Fibroblast of the conjunctiva (primary cell): ENCODE results near the gene TBXAS1.
"Not testable (repeated sequence)": the region's sequence is repeated elsewhere in the genome, so short reads cannot be mapped to it uniquely, and the experiment has no call there.

Source experiments
- DNase-seq: peaks from one replicate; pipeline ENCODE4 v3.0.0-alpha.2; 2010; ENCODE audit warnings: low read depth

The TBXAS1 gene

GRCh38 chr7:139893461-139893860, 64.4 kb downstream of the TBXAS1 start:
- no peak for DNase-seq

DNA sequence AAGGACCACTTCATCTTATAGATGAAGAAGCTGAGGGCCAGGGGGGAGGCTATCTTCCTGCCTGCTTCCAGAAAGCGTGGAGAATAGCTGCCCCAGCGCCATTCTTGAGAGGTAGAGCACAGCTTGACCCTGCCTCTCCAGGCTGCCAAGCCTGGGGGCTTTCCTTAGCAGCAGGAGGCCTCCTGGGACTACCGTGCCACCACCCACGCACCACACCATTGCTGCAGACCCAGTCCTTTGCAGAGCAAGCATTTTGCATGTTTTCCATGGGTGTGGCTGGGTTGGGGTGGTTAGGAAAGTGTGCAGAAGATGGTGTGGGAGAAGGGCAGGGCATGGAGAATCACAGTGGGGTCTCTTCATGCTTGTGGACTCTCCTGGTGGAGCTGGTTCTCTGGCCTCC, 64.9 kb downstream of the TBXAS1 start:
- no peak for DNase-seq

- DNase-seq: no peak
Measured at GRCh38 chr7:139895141-139895829, 66.2 kb downstream of the TBXAS1 start.

GRCh38 chr7:139896288-139896687, 67.2 kb downstream of the TBXAS1 start:
- no peak for DNase-seq

DNA sequence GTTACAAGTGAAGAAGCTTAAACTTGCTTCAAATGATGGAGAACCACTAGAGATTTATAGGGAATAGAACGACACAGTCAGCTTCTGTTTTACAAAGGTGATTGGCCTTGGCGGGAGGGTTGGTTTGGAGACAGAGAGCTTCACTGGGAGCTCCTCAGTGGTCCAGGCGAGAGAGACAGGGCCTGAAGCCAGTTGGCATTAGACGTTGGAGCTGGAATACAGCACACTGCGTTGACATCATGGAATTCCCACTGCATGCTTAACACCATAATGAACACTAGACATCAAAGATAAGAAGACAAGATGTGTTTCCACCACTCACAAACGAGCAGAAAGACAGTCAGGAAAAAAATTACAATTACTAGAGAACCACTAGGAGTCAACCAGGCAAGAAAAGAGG, 67.8 kb downstream of the TBXAS1 start:
- no peak for DNase-seq

DNA sequence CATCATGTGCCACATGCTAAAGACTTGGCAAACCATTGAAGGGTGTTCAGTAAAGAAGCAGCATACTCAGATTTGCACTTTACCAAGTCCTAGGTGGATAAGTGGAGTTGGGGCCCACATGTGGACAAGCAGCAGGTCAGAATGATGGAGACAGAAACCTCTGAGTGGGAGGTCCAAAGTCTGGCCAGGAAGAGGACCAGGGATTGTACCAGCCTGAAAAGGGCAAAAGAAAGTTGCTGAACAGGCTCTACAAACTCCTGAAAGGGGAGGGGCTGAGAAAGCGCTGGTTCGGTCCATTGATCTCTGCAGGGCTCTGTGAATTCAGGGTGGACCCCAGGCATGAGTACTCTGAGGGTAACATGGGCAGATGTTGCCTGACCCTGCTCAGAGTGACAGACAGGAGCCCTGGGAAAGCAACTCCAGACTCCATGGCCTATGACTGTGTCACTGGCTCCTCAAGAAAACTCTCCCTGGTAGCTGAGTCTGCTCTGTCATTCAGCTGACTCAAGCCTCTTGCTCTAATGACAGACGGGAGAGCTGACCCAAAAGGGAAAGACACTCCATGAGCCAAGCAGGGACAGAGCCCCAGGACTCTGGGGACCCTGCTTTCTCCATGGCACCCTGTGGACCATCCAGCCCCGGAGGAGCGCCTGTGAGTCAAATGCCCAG, 68.5 kb downstream of the TBXAS1 start:
- DNase-seq: no peak

- no peak for DNase-seq
Measured at GRCh38 chr7:139898483-139898882, 69.4 kb downstream of the TBXAS1 start.

DNA sequence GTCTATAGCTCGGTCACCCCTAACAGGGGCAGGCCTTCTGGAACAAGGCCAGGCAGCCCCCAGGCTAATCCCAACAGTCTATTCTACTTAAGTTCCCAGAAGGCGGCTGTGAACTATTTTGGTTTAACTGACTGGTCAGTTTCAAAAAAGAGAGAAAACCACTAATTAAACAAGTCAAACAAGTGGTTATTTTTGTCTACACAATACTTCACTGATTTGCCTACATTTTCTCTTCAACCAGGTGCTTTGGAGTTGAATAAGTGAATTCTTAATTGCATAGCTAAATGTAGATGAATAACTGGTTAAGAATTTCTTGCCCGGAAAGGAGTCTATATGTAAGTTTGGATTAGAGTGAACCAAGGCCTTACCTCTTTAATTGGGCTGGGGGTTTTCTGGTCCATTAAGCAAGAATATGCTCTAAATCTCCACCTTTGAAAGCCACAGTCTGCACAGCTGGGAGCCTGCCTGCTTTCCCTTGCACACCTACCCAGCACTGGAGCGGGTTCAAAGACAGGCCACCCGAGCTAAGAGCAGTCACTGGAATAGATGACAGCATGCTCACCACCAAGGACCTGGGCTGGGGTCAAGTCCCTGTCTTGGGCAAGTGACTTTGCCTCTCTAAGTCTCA, 70.4 kb downstream of the TBXAS1 start:
- DNase-seq: no peak

DNA sequence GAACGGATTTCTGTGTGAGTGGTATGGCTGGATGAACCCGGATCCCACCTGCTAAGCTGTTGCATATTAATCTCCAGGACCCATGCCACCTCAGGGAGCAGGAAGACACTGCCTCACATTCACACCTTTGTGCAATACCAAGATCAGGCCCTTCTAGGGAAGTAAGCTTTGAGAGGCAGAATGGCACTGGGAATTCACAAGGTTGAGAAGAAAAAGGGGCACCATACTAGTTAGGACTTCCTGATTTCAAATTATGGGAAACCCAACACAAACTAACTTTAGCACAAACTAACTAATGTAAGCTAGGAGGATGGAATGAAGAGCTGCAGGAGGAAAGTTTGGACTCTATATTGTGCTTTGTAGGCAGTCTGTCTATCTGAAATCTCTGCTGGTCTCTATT, 71.3 kb downstream of the TBXAS1 start:
- no peak for DNase-seq

GRCh38 chr7:139901056-139901795, 72.2 kb downstream of the TBXAS1 start:
- no peak for DNase-seq

DNA sequence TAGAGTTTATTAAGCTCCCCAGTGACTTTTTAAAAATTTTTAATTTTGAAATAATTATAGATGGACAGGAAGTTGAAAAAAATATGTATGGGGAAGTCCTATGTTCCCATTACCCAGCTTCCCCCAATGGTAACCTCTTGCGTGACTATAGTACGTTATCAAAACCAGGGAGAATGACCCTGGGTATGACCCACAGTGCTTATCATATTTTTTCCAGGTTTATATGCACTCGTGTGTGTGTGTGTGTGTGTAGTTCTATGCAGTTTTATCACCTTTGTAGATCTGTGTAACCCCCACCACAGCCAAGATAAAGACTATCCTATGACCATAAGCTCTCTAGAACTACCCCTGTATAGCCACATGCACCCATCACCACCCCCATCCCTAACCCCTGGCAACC, 72.8 kb downstream of the TBXAS1 start:
- DNase-seq: no peak

DNA sequence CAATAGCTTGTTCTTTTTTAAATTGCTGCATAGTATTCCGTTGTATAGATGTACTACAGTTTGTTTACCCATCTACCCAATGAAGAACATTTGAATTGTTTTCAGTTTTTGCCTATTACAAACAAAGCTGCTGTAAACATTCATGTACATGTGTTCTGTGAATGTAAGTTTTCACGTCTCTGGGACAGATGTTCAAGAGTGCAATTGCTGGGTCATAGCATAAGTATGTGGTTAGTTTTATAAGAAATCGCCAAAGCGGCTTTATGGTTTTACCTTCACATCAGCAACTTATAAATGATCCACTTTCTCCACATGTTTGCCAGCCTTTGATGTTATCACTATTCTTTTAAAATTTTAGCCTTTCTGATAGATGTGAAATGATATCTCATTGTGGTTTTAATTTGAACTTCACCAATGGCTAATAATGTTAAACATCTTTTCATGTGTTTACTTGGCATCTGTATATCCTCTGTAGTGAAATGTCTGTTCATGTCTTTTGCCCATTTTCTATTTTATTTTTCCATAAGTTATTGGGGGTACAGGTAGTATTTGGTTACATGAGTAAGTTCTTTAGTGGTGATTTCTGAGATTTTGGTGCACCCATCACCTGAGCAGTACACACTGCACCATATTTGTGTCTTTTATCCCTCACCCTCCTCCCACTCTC, 73.5 kb downstream of the TBXAS1 start:
- DNase-seq: no peak

- DNase-seq: not testable (repeated sequence)
Measured at GRCh38 chr7:139903103-139903477, 74.0 kb downstream of the TBXAS1 start.

DNA sequence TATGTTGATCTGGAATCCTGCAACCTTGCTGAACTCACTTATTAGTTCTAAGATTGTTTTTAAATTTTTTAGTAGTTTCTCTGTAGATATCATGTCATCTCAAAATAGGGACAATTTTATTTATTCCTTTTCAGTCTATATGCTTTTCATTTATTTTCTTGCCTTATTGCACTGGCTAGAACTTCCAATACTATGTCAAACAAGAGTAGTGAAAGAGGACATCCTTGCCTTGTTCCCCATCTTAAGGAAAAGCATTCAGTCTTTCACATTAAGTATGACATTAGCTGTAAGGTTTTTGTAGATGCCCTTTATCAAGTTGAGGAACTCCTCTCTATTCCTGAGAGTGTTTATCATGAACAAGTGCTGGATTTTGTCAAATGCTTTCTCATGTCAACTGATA, 77.8 kb downstream of the TBXAS1 start:
- DNase-seq: no peak

DNA sequence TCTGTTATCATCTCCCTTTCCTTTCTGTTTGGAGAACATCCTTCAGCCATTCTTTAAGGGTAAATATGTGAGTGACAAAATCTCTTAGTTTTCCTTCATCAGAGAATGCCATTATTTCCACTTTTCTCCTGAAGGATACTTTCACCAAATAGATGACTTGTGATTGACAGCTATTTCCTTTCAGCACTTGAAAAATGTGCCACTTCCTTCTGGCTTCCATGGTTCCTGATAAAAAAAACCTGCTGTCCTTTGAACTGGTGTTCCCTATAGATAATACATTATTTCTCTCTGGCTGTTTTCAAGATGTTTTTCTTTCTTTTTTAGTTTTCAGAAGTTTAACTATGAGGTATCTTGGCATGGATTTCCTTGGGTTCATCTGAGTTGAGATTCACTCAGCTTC, 79.7 kb downstream of the TBXAS1 start:
- DNase-seq: no peak

- DNase-seq: peak; percentile 59
Measured at GRCh38 chr7:139909379-139910050, 80.5 kb downstream of the TBXAS1 start.

GRCh38 chr7:139913021-139913844, 84.2 kb downstream of the TBXAS1 start:
- DNase-seq: no peak

DNA sequence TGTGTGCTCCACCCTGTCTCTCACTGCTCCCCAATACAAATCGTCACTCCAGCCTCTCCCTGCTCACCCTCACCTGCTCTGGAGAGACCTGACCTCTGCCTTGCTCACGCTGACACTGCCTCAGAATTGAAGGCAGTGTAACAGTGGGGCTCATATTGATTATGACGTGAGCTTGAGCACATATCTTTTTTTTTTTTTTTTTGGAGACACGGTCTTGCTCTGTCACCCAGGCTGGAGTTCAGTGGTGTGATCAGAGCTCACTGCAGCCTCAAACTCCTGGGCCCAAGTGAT, 84.7 kb downstream of the TBXAS1 start:
- DNase-seq: no peak

- DNase-seq: peak; percentile 59
Measured at GRCh38 chr7:139914306-139915267, 85.5 kb downstream of the TBXAS1 start.
